H9 (cell line): ENCODE measurements around the gene NHSL1. TPM values are rescaled to one million over a fixed set of nuclear protein-coding genes. Genes with fewer than 3 reads are reported as not detected.

Experiments used
- DNase-seq: peaks from one replicate; pipeline ENCODE4 v3.0.0-alpha.2; 2017
- H2AFZ ChIP-seq: one replicate; pipeline ENCODE4 v1.6.1; 2013; ENCODE audit warnings: mild to moderate bottlenecking, low read length, control low read depth, moderate library complexity
- H2AK5ac ChIP-seq: 2 replicates; pipeline ENCODE4 v1.6.1; 2013; ENCODE audit warnings: low read length, control low read depth, mixed read lengths; ENCODE audit not compliant: insufficient read length
- H2BK120ac ChIP-seq: one replicate; pipeline ENCODE4 v1.6.1; 2013; ENCODE audit warnings: low read depth, mild to moderate bottlenecking, low read length, control low read depth, inconsistent platforms; ENCODE audit not compliant: poor library complexity, severe bottlenecking
- H2BK12ac ChIP-seq: 2 replicates; pipeline ENCODE4 v1.6.1; 2013; ENCODE audit warnings: low read length, control low read depth, mixed read lengths, low read depth; ENCODE audit not compliant: insufficient read length
- H2BK15ac ChIP-seq: 2 replicates; pipeline ENCODE4 v1.6.1; 2013; ENCODE audit warnings: low read depth, low read length, control low read depth
- H2BK20ac ChIP-seq: one replicate; pipeline ENCODE4 v1.6.1; 2013; ENCODE audit warnings: low read depth, mild to moderate bottlenecking, low read length, control low read depth, inconsistent platforms; ENCODE audit not compliant: poor library complexity, severe bottlenecking
- H2BK5ac ChIP-seq: 2 replicates; pipeline ENCODE4 v1.6.1; 2013; ENCODE audit warnings: low read length, control low read depth, mixed read lengths; ENCODE audit not compliant: insufficient read length
- H3K14ac ChIP-seq: 2 replicates; pipeline ENCODE4 v1.6.1; 2013; ENCODE audit warnings: low read length, control low read depth; ENCODE audit not compliant: insufficient read depth
- H3K18ac ChIP-seq: 2 replicates; pipeline ENCODE4 v1.6.1; 2013; ENCODE audit warnings: low read depth, mild to moderate bottlenecking, mixed read lengths, low read length, control low read depth; ENCODE audit not compliant: insufficient read length
- H3K23ac ChIP-seq: 2 replicates; pipeline ENCODE4 v1.6.1; 2013; ENCODE audit warnings: low read length, control low read depth, mixed read lengths, low read depth; ENCODE audit not compliant: insufficient read length
- H3K23me2 ChIP-seq: 2 replicates; pipeline ENCODE4 v1.6.1; 2013; ENCODE audit warnings: low read depth, mild to moderate bottlenecking, mixed read lengths, low read length, control low read depth; ENCODE audit not compliant: insufficient read length, poor library complexity, severe bottlenecking
- H3K27ac ChIP-seq: 2 replicates; pipeline ENCODE4 v1.5.1; 2013; ENCODE audit warnings: low read length, control low read depth, mixed read lengths, low read depth; ENCODE audit not compliant: insufficient read length
- H3K27me3 ChIP-seq: 2 replicates; pipeline ENCODE4 v1.6.1; 2013; ENCODE audit warnings: low read length, control low read depth, inconsistent platforms; ENCODE audit not compliant: insufficient read depth
- H3K4ac ChIP-seq: 2 replicates; pipeline ENCODE4 v1.6.1; 2013; ENCODE audit warnings: low read depth, mild to moderate bottlenecking, control low read depth, inconsistent platforms, low read length, moderate library complexity
- H3K4me1 ChIP-seq: 2 replicates; pipeline ENCODE4 v1.6.1; 2013; ENCODE audit warnings: low read length, control low read depth, inconsistent platforms; ENCODE audit not compliant: insufficient read depth
- H3K4me2 ChIP-seq: 2 replicates; pipeline ENCODE4 v1.6.1; 2013; ENCODE audit warnings: low read length, control low read depth, mixed read lengths; ENCODE audit not compliant: insufficient read length, insufficient read depth
- H3K56ac ChIP-seq: 2 replicates; pipeline ENCODE4 v1.6.1; 2013; ENCODE audit warnings: low read depth, mild to moderate bottlenecking, mixed read lengths, low read length, control low read depth; ENCODE audit not compliant: insufficient read length
- H3K79me1 ChIP-seq: 2 replicates; pipeline ENCODE4 v1.6.1; 2013; ENCODE audit warnings: low read depth, mild to moderate bottlenecking, moderate library complexity, low read length, control low read depth, inconsistent platforms; ENCODE audit not compliant: insufficient read depth, poor library complexity, severe bottlenecking
- H3K79me2 ChIP-seq: 2 replicates; pipeline ENCODE4 v1.6.1; 2013; ENCODE audit warnings: low read length, control low read depth, inconsistent platforms; ENCODE audit not compliant: insufficient read depth
- H3K9ac ChIP-seq: 2 replicates; pipeline ENCODE4 v1.6.1; 2013; ENCODE audit warnings: low read length, control low read depth, mixed read lengths; ENCODE audit not compliant: insufficient read length; ENCODE audit errors: extremely low read depth
- H3K9me3 ChIP-seq: one replicate; pipeline ENCODE4 v1.6.1; 2013; ENCODE audit warnings: low read depth, low read length, inconsistent platforms; ENCODE audit not compliant: control insufficient read depth
- H3T11ph ChIP-seq: one replicate; pipeline ENCODE4 v1.6.1; 2013; ENCODE audit warnings: mild to moderate bottlenecking, low read length, control low read depth, inconsistent platforms
- H4K20me1 ChIP-seq: one replicate; pipeline ENCODE4 v1.6.1; 2013; ENCODE audit not compliant: control insufficient read depth, insufficient read length, insufficient read depth
- H4K5ac ChIP-seq: 2 replicates; pipeline ENCODE4 v1.6.1; 2013; ENCODE audit warnings: low read depth, mild to moderate bottlenecking, mixed read lengths, low read length, control low read depth; ENCODE audit not compliant: insufficient read length
- H4K8ac ChIP-seq: replicated peaks from 2 replicates; pipeline ENCODE4 v1.6.1; 2013; ENCODE audit warnings: low read length, control low read depth, mixed read lengths, low read depth; ENCODE audit not compliant: insufficient read length
- H4K91ac ChIP-seq: 2 replicates; pipeline ENCODE4 v1.6.1; 2013; ENCODE audit warnings: low read depth, mild to moderate bottlenecking, moderate library complexity, mixed read lengths, low read length, control low read depth; ENCODE audit not compliant: insufficient read length
- H3K27ac Mint-ChIP-seq, 3 experiments: 2 replicates in 2 of 3; 3 replicates in 1 of 3; pipeline ENCODE4 v1.8.0; 2020 to 2021; ENCODE audit warnings: mixed read lengths in 3 of 3, mild to moderate bottlenecking in 1 of 3, moderate library complexity in 1 of 3
- H3K27me3 Mint-ChIP-seq: 2 replicates; pipeline ENCODE4 v1.8.0; 2021; ENCODE audit warnings: low read depth, mild to moderate bottlenecking, moderate library complexity, mixed read lengths
- H3K36me3 Mint-ChIP-seq, 3 experiments: 2 replicates in 2 of 3; 3 replicates in 1 of 3; pipeline ENCODE4 v1.8.0; 2020 to 2021; ENCODE audit warnings: low read depth in 3 of 3, mixed read lengths in 3 of 3; ENCODE audit not compliant: insufficient read depth in 1 of 3
- H3K4me1 Mint-ChIP-seq, 2 experiments: 2 replicates each; pipeline ENCODE4 v1.8.0; 2020; ENCODE audit warnings: mixed read lengths in 2 of 2
- H3K4me3 Mint-ChIP-seq, 2 experiments: 2 replicates in 1 of 2; 3 replicates in 1 of 2; pipeline ENCODE4 v1.8.0; 2020 to 2021; ENCODE audit warnings: mild to moderate bottlenecking in 2 of 2, mixed read lengths in 2 of 2, moderate library complexity in 1 of 2
- H3K9me3 Mint-ChIP-seq, 2 experiments: 2 replicates in 1 of 2; 3 replicates in 1 of 2; pipeline ENCODE4 v1.8.0; 2020; ENCODE audit warnings: mild to moderate bottlenecking in 2 of 2, mixed read lengths in 2 of 2, moderate library complexity in 1 of 2
- CTCF ChIP-seq: fragments of 200-600 bp; sonication (generic); conservative IDR thresholded peaks from 3 replicates; pipeline ENCODE4 v1.8.0; 2021; ENCODE audit warnings: antibody characterized with exemption, mild to moderate bottlenecking
- WGBS: extraction: QIAGEN DNeasy Blood & Tissue Kit; methylation state at CpG from one replicate; pipeline ENCODE4 v1.1.7; 2013; ENCODE audit warnings: missing lambda C conversion rate, low lambda C conversion rate, mixed read lengths; ENCODE audit not compliant: insufficient read length; ENCODE audit errors: extremely low coverage; 5-methylcytosine and 5-hydroxymethylcytosine counted together
- total RNA-seq: library from RNA; stranded (reverse); gene quantifications from 2 replicates; pipeline ENCODE4 v1.2.1, GENCODE V29; 2021

Gene NHSL1
- total RNA-seq, 1 experiment from 2014 or later = 28.7 TPM

- DNase-seq = no peak
- Histone ChIP-seq H2AK5ac (no peak overlapping the region), H3K23me2 (no peaks in the 10 kb centered on the region), H4K5ac (no peak overlapping the region), H3T11ph (no peak overlapping the region), H2BK12ac (no peak overlapping the region), H2BK120ac (no peak overlapping the region), H4K20me1 (no peaks in the 10 kb centered on the region), H2AFZ (no peak overlapping the region), H3K4me1 (peaks cover 9% of the 10 kb centered on the region; the same call in 1 of the 2 replicates), H3K56ac (no peak overlapping the region), H3K23ac (no peak overlapping the region), H3K79me1 (peaks cover 2% of the 10 kb centered on the region), H3K4me2 (no peak overlapping the region), H4K91ac (no peak overlapping the region), H3K4ac (no peak overlapping the region), H4K8ac (no peak overlapping the region), H3K79me2 (peaks cover 2% of the 10 kb centered on the region; the same call in 1 of the 2 replicates), H2BK15ac (no peak overlapping the region), H2BK20ac (no peak overlapping the region), H2BK5ac (no peak overlapping the region), H3K9ac (no peak overlapping the region), H3K14ac (no peak overlapping the region), H3K9me3 (no peaks in the 10 kb centered on the region), H3K27ac (no peak overlapping the region), H3K18ac (no peak overlapping the region), H3K27me3 (no peaks in the 10 kb centered on the region)
- WGBS = no CpG with 5 or more reads among the region's 2 CpGs
- Mint-ChIP-seq H3K36me3 (no peaks in the 10 kb centered on the region), H3K4me3 (no peak overlapping the region), H3K27me3 (no peaks in the 10 kb centered on the region), H3K4me1 (peaks cover 41 to 46% of the 10 kb centered on the region in 2 experiments), H3K27ac (no peak overlapping the region), H3K9me3 (no peaks in the 10 kb centered on the region)
- no peak for TF ChIP-seq CTCF
These were observed 9.3 kb upstream of the NHSL1 start for GRCh38 chr6:138508676-138508988.
